Neutrophil (primary cell): ENCODE measurements around the gene APOB.

Experiments used
- H3K27ac ChIP-seq: fragments of 200-600 bp; sonication (generic); 2 replicates; pipeline ENCODE4 v1.5.1; 2016; ENCODE audit warnings: mild to moderate bottlenecking, moderate library complexity
- H3K27me3 ChIP-seq: fragments of 200-600 bp; sonication (generic); 2 replicates; pipeline ENCODE4 v1.6.0; 2016; ENCODE audit warnings: mild to moderate bottlenecking
- H3K36me3 ChIP-seq: fragments of 200-600 bp; sonication (generic); 2 replicates; pipeline ENCODE4 v1.5.1; 2017
- H3K4me1 ChIP-seq, 2 experiments: fragments of 200-600 bp in 1 of 2; sonication (generic) in 1 of 2; 1 replicate in 1 of 2; 2 replicates in 1 of 2; pipeline versions ENCODE4 v1.5.1 to v1.6.1; 2013 to 2016; ENCODE audit warnings: low read depth in 1 of 2, low read length in 1 of 2, mild to moderate bottlenecking in 1 of 2, moderate library complexity in 1 of 2; ENCODE audit not compliant: control insufficient read depth in 1 of 2, insufficient read depth in 1 of 2
- H3K4me3 ChIP-seq, 2 experiments: fragments of 200-600 bp in 1 of 2; sonication (generic) in 1 of 2; 1 replicate in 1 of 2; 2 replicates in 1 of 2; pipeline ENCODE4 v1.5.1; 2013 to 2016; ENCODE audit warnings: low read depth in 1 of 2, low read length in 1 of 2, mild to moderate bottlenecking in 1 of 2, moderate library complexity in 1 of 2
- H3K9me3 ChIP-seq: fragments of 200-600 bp; sonication (generic); 2 replicates; pipeline ENCODE4 v1.5.1; 2016
- CTCF ChIP-seq: fragments of 200-600 bp; sonication (generic); IDR thresholded peaks from 2 replicates; pipeline ENCODE4 v1.5.1; 2016; ENCODE audit warnings: antibody characterized with exemption

Gene APOB

GRCh38 chr2:21039979-21040467, 3.9 kb downstream of the APOB start:
- H3K4me3 ChIP-seq: no peak overlapping the region
- peaks cover 30% of the 10 kb centered on the region for H3K27me3 ChIP-seq
- H3K27ac ChIP-seq: no peak overlapping the region
- no peaks in the 10 kb centered on the region for H3K36me3 ChIP-seq
- TF ChIP-seq CTCF: no peak
- no peaks in the 10 kb centered on the region for H3K4me1 ChIP-seq
- H3K9me3 ChIP-seq: no peaks in the 10 kb centered on the region

DNA sequence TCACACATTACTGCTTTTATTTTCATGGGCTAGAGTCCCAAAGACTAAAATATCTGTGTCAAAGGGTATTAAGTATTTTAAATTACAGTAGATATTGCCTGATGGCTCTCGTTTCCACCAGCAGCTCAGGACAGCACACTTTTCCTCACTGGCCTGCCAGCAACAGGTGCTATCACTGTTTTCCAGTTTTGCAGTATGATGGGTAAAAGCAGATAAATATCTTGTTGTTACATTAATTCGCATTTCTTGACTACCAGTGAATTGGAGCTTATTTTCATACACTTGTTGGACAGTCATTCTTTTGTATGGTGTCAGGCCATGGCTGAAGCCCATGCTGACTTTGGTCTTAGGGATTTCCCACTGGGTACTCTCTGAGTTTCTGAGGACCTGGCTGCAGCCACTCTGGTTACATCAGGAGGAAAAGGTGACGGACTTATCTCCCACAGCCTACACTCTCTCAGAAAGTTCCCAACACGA, 4.8 kb downstream of the APOB start:
- no peaks in the 10 kb centered on the region for H3K4me1 ChIP-seq
- H3K27me3 ChIP-seq: peaks cover 21% of the 10 kb centered on the region
- no peak overlapping the region for H3K4me3 ChIP-seq
- H3K9me3 ChIP-seq: no peaks in the 10 kb centered on the region
- no peaks in the 10 kb centered on the region for H3K36me3 ChIP-seq
- no peak for TF ChIP-seq CTCF
- no peak overlapping the region for H3K27ac ChIP-seq

DNA sequence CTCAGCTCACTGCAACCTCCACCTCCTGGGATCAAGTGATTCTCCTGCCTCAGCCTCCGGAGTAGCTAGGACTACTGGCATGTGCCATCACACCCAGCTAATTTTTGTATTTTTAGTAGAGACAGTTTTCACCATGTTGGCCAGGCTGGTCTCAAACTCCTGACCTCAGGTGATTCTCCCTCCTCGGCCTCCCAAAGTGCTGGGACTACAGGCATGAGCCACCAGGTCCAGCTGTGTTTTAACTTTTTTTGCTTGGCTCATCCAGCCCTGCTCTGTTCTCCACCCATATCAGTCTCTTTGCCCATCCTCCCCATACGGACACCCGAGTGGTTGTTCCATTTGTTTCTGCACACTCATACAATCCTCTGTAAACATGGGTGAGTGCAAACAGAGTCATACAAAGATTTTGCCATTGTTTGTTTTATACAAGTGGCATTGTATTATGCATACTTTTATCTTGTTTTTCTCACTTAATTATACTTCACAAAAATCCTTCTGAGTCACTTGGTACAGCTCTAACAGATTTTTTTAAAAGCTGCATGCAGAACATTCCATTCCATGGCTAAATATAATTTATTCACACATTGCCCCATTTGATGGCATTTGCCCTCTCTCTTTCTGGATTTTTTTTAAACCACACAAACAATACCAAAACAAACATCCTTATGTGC, 5.3 kb downstream of the APOB start:
- H3K4me3 ChIP-seq: no peak overlapping the region
- H3K27ac ChIP-seq: no peak overlapping the region

GRCh38 chr2:21037671-21038108, 6.2 kb downstream of the APOB start:
- H3K9me3 ChIP-seq: no peaks in the 10 kb centered on the region
- no peaks in the 10 kb centered on the region for H3K36me3 ChIP-seq
- H3K27ac ChIP-seq: no peak overlapping the region
- H3K4me3 ChIP-seq: no peak overlapping the region
- TF ChIP-seq CTCF: no peak
- H3K27me3 ChIP-seq: peaks cover 7% of the 10 kb centered on the region
- H3K4me1 ChIP-seq: no peaks in the 10 kb centered on the region

More for the DNA sequence above, 5.3 kb downstream of the APOB start:
- Histone ChIP-seq H3K27me3 (peaks cover 15% of the 10 kb centered on the region), H3K36me3 (no peaks in the 10 kb centered on the region), H3K4me1 (no peaks in the 10 kb centered on the region), H3K9me3 (no peaks in the 10 kb centered on the region)
- no peak for TF ChIP-seq CTCF

DNA sequence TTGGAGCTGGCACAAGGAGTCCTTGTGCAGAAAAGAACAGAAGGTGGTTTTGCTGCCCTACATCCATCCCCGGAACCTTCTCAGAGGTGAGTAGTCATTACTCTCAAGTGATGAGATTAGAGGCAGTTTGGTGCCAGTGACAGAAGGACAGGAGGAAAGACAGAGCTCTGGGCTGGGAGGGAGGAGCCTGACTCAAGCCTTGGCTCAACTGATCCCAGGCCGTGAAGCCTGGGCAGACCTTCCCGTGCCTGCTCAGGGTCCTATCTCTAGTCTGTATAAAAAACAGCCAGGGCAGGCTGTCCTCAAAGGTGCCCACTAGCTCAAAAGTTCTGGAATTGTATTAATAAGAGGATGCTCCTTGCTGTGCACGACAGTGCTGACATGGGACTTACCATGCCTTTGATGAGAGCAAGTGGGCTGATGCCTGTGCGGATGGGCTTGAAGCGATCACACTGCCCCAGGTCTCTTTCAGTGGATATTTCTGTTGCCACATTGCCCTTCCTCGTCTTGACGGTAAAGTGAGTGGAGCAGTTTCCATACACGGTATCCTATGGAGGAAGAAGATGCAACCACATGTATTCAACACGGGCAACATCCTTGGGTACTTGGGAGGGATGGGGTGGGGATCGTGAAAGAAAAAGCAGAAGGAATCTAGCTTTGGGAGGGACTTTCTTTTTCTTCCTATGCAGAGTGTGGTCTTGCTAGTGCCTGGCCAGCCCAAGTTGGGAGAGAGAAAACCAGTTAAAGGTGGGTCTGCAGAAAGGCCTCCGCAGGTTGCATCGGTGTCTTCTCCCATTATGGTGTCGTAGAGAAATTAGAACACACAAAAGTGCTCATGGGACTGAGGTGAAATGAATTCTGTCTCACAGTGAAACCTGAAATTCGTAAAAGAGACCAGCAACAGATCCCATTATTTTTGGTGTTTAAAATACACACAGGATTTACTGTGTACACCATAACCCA, 6.9 kb downstream of the APOB start:
- no peak for TF ChIP-seq CTCF
- Histone ChIP-seq H3K4me1 (no peaks in the 10 kb centered on the region), H3K9me3 (no peaks in the 10 kb centered on the region), H3K27ac (no peak overlapping the region), H3K27me3 (peaks cover 2% of the 10 kb centered on the region), H3K36me3 (no peaks in the 10 kb centered on the region), H3K4me3 (no peak overlapping the region)
